SU-DHL-6 (cell line): ENCODE data around the gene MEGF6.

Experiments used
- H2AFZ ChIP-seq: fragments of 200-600 bp; sonication (generic); 2 replicates; pipeline ENCODE4 v1.6.1; 2014; ENCODE audit warnings: low read depth, mild to moderate bottlenecking, moderate library complexity, mixed read lengths, antibody characterized with exemption, low read length; ENCODE audit not compliant: severe bottlenecking
- H3F3A ChIP-seq: fragments of 200-600 bp; shearing (Covaris generic); 2 replicates; pipeline ENCODE4 v1.6.0; 2016; ENCODE audit warnings: antibody characterized with exemption, mild to moderate bottlenecking; ENCODE audit not compliant: insufficient read depth
- H3K27ac ChIP-seq: fragments of 200-600 bp; sonication (generic); 2 replicates; pipeline ENCODE4 v1.5.1; 2016; ENCODE audit warnings: low read depth, mild to moderate bottlenecking, low read length, moderate library complexity, mixed read lengths
- H3K27me3 ChIP-seq: fragments of 200-600 bp; sonication (generic), shearing (Covaris generic); 2 replicates; pipeline ENCODE4 v1.6.0; 2014; ENCODE audit warnings: mild to moderate bottlenecking, low read length
- H3K36me3 ChIP-seq: fragments of 200-600 bp; sonication (generic); 2 replicates; pipeline ENCODE4 v1.6.1; 2014; ENCODE audit warnings: mild to moderate bottlenecking, low read length, mixed read lengths
- H3K4me2 ChIP-seq: fragments of 300-600, 200-600 bp; shearing (Covaris generic), sonication (generic); 2 replicates; pipeline ENCODE4 v1.6.0; 2014; ENCODE audit warnings: low read length, low read depth, mild to moderate bottlenecking; ENCODE audit not compliant: poor library complexity, severe bottlenecking
- H3K4me3 ChIP-seq: fragments of 200-600 bp; sonication (generic); 2 replicates; pipeline ENCODE4 v1.5.1; 2014; ENCODE audit warnings: antibody characterized with exemption, low read length, mild to moderate bottlenecking, mixed read lengths; ENCODE audit not compliant: insufficient read depth, poor library complexity, severe bottlenecking
- H3K79me2 ChIP-seq: fragments of 200-600 bp; sonication (generic); 2 replicates; pipeline ENCODE4 v1.6.1; 2014; ENCODE audit warnings: mild to moderate bottlenecking, low read length, moderate library complexity; ENCODE audit not compliant: insufficient read depth
- H3K9ac ChIP-seq: fragments of 200-600 bp; sonication (generic); 2 replicates; pipeline ENCODE4 v1.7.0; 2014; ENCODE audit warnings: mild to moderate bottlenecking, low read length
- H3K9me2 ChIP-seq: fragments of 200-600 bp; sonication (generic); replicated peaks from 2 replicates; pipeline ENCODE4 v1.6.1; 2014; ENCODE audit warnings: low read length; ENCODE audit not compliant: insufficient read depth
- H3K9me3 ChIP-seq: fragments of 200-600 bp; sonication (generic); 2 replicates; pipeline ENCODE4 v1.6.1; 2014; ENCODE audit warnings: low read length, mixed read lengths; ENCODE audit not compliant: insufficient read depth
- H4K20me1 ChIP-seq: fragments of 200-600 bp; sonication (generic); 2 replicates; pipeline ENCODE4 v1.6.1; 2014; ENCODE audit warnings: low read depth, mild to moderate bottlenecking, antibody characterized with exemption, low read length, moderate library complexity, mixed read lengths
- CTCF ChIP-seq: fragments of 200-600 bp; sonication (generic); IDR thresholded peaks from one replicate; pipeline ENCODE4 v1.5.1; 2017; ENCODE audit warnings: antibody characterized with exemption, mild to moderate bottlenecking, low read length, moderate library complexity; ENCODE audit not compliant: insufficient read depth, poor library complexity, severe bottlenecking
- EZH2phosphoT487 ChIP-seq: fragments of 200-600 bp; sonication (generic), shearing (Covaris generic); conservative IDR thresholded peaks from 2 replicates; pipeline ENCODE4 v1.6.1; 2018; ENCODE audit warnings: mild to moderate bottlenecking, antibody characterized with exemption, low read length, moderate library complexity, mixed read lengths

MEGF6 gene

GRCh38 chr1:3485016-3485415, 126.3 kb downstream of the MEGF6 start:
- no peak overlapping the region for H3K9ac ChIP-seq

GRCh38 chr1:3483801-3484444, 127.4 kb downstream of the MEGF6 start:
- TF ChIP-seq EZH2phosphoT487: no peak
- peak; percentile 46 for TF ChIP-seq CTCF
- no peak overlapping the region for H3K4me2 ChIP-seq
- no peaks in the 10 kb centered on the region for H3K36me3 ChIP-seq
- no peaks in the 10 kb centered on the region for H3K9me3 ChIP-seq
- no peaks in the 10 kb centered on the region for H3K79me2 ChIP-seq
- H3K27me3 ChIP-seq: no peaks in the 10 kb centered on the region
- no peaks in the 10 kb centered on the region for H4K20me1 ChIP-seq
- no peaks in the 10 kb centered on the region for H3K9me2 ChIP-seq
- no peak overlapping the region for H3K27ac ChIP-seq
- H3F3A ChIP-seq: no peaks in the 10 kb centered on the region
- no peak overlapping the region for H3K4me3 ChIP-seq
- H2AFZ ChIP-seq: no peak overlapping the region
- no peak overlapping the region for H3K9ac ChIP-seq

More at GRCh38 chr1:3485016-3485415, 126.3 kb downstream of the MEGF6 start:
- no peaks in the 10 kb centered on the region for H3K27me3 ChIP-seq
- H3K4me3 ChIP-seq: no peak overlapping the region
- H3K36me3 ChIP-seq: no peaks in the 10 kb centered on the region
- H3K9me2 ChIP-seq: no peaks in the 10 kb centered on the region
- H2AFZ ChIP-seq: no peak overlapping the region
- no peak overlapping the region for H3K4me2 ChIP-seq
- H3F3A ChIP-seq: no peaks in the 10 kb centered on the region
- no peaks in the 10 kb centered on the region for H3K9me3 ChIP-seq
- H3K27ac ChIP-seq: no peak overlapping the region
- TF ChIP-seq CTCF (no peak), EZH2phosphoT487 (no peak)
- no peaks in the 10 kb centered on the region for H3K79me2 ChIP-seq
- H4K20me1 ChIP-seq: no peaks in the 10 kb centered on the region

GRCh38 chr1:3483380-3483779, 127.9 kb downstream of the MEGF6 start:
- Histone ChIP-seq H3K4me3 (no peak overlapping the region), H3K9ac (no peak overlapping the region), H3K4me2 (no peak overlapping the region), H3K9me2 (no peaks in the 10 kb centered on the region), H4K20me1 (no peaks in the 10 kb centered on the region), H2AFZ (no peak overlapping the region), H3K79me2 (no peaks in the 10 kb centered on the region), H3F3A (no peaks in the 10 kb centered on the region), H3K9me3 (no peaks in the 10 kb centered on the region), H3K36me3 (no peaks in the 10 kb centered on the region), H3K27ac (no peak overlapping the region), H3K27me3 (no peaks in the 10 kb centered on the region)
- TF ChIP-seq CTCF (no peak), EZH2phosphoT487 (no peak)
